ENCODE measurements around the gene PKD1.
A peak's percentile ranks its signal among the peaks of the same experiment; 100 is the strongest.
"Not testable (repeated sequence)": the region's sequence is repeated elsewhere in the genome, so short reads cannot be mapped to it uniquely, and the experiment has no call there.

The PKD1 gene

GRCh38 chr16:2142942-2143877 lies 7.5 kb upstream of the PKD1 start:
- in situ Hi-C loops (cut with HindIII; ENCODE audit: low pct_unique_long_range_greater_than_20kb, low sequenced_read_pairs) = no loop called here
- TF ChIP-seq JUND (IDR thresholded peaks at IDR 0.05; ENCODE audit: low read depth) = no peak
- DNase-seq (ENCODE audit: low read depth in 1 of 2, low spot score in 1 of 2) = no peak

- in situ Hi-C loops (cut with HindIII; ENCODE audit: low pct_unique_long_range_greater_than_20kb, low sequenced_read_pairs); DNase-seq (ENCODE audit: low read depth in 1 of 2, low spot score in 1 of 2): not testable (repeated sequence)
Observed at GRCh38 chr16:2135071-2135470, 627 bp downstream of the PKD1 start.

GRCh38 chr16:2133797-2134196 lies 1.9 kb downstream of the PKD1 start:
- DNase-seq (ENCODE audit: low read depth in 1 of 2, low spot score in 1 of 2); in situ Hi-C loops (cut with HindIII; ENCODE audit: low pct_unique_long_range_greater_than_20kb, low sequenced_read_pairs): not testable (repeated sequence)

GRCh38 chr16:2129890-2130447 lies 5.7 kb downstream of the PKD1 start:
- in situ Hi-C loops (cut with HindIII; ENCODE audit: low pct_unique_long_range_greater_than_20kb, low sequenced_read_pairs) = not testable (repeated sequence)
- DNase-seq (ENCODE audit: low read depth in 1 of 2, low spot score in 1 of 2) = peak in 1 of 2 experiments; percentile 33

- in situ Hi-C loops (cut with HindIII; ENCODE audit: low pct_unique_long_range_greater_than_20kb, low sequenced_read_pairs); DNase-seq (ENCODE audit: low read depth in 1 of 2, low spot score in 1 of 2): not testable (repeated sequence)
Observed at GRCh38 chr16:2129251-2129650, 6.4 kb downstream of the PKD1 start.

- peak in 1 of 2 experiments; percentile 74 for DNase-seq (ENCODE audit: low read depth in 1 of 2, low spot score in 1 of 2)
- in situ Hi-C loops (cut with HindIII; ENCODE audit: low pct_unique_long_range_greater_than_20kb, low sequenced_read_pairs) = not testable (repeated sequence)
Observed at GRCh38 chr16:2127630-2128280, 7.9 kb downstream of the PKD1 start.

- DNase-seq (ENCODE audit: low read depth in 1 of 2, low spot score in 1 of 2) = not testable (repeated sequence)
Observed at GRCh38 chr16:2126928-2127556, 8.7 kb downstream of the PKD1 start.

GRCh38 chr16:2126161-2126743 lies 9.4 kb downstream of the PKD1 start:
- DNase-seq (ENCODE audit: low read depth in 1 of 2, low spot score in 1 of 2); in situ Hi-C loops (cut with HindIII; ENCODE audit: low pct_unique_long_range_greater_than_20kb, low sequenced_read_pairs): not testable (repeated sequence)

More at GRCh38 chr16:2126928-2127556, 8.7 kb downstream of the PKD1 start:
- in situ Hi-C loops (cut with HindIII; ENCODE audit: low pct_unique_long_range_greater_than_20kb, low sequenced_read_pairs) = not testable (repeated sequence)

GRCh38 chr16:2125609-2126008 lies 10.1 kb downstream of the PKD1 start:
- in situ Hi-C loops (cut with HindIII; ENCODE audit: low pct_unique_long_range_greater_than_20kb, low sequenced_read_pairs); DNase-seq (ENCODE audit: low read depth in 1 of 2, low spot score in 1 of 2): not testable (repeated sequence)

GRCh38 chr16:2124694-2125444 lies 10.8 kb downstream of the PKD1 start:
- not testable (repeated sequence) for DNase-seq (ENCODE audit: low read depth in 1 of 2, low spot score in 1 of 2)

GRCh38 chr16:2124377-2124693 lies 11.4 kb downstream of the PKD1 start:
- DNase-seq (ENCODE audit: low read depth in 1 of 2, low spot score in 1 of 2); in situ Hi-C loops (cut with HindIII; ENCODE audit: low pct_unique_long_range_greater_than_20kb, low sequenced_read_pairs): not testable (repeated sequence)

More at GRCh38 chr16:2124694-2125444, 10.8 kb downstream of the PKD1 start:
- in situ Hi-C loops (cut with HindIII; ENCODE audit: low pct_unique_long_range_greater_than_20kb, low sequenced_read_pairs) = not testable (repeated sequence)

- DNase-seq (ENCODE audit: low read depth in 1 of 2, low spot score in 1 of 2); in situ Hi-C loops (cut with HindIII; ENCODE audit: low pct_unique_long_range_greater_than_20kb, low sequenced_read_pairs): not testable (repeated sequence)
Observed at GRCh38 chr16:2123706-2124376, 11.9 kb downstream of the PKD1 start.

- DNase-seq (ENCODE audit: low read depth in 1 of 2, low spot score in 1 of 2); in situ Hi-C loops (cut with HindIII; ENCODE audit: low pct_unique_long_range_greater_than_20kb, low sequenced_read_pairs): not testable (repeated sequence)
Observed at GRCh38 chr16:2122934-2123683, 12.6 kb downstream of the PKD1 start.

Data from T47D (cell line).